Gastrocnemius medialis (tissue), 4 donors: ENCODE measurements around the gene SLC35C1. TPM values are rescaled to one million over a fixed set of nuclear protein-coding genes. Genes with fewer than 3 reads are reported as not detected.

Source experiments
- ATAC-seq, 2 donors: fragments of 150-250 bp; one replicate each; pipeline ENCODE4 v1.9.1; 2016
- DNase-seq, 2 donors: peaks; one replicate each; pipeline ENCODE4 v3.0.0-alpha.2; 2019
- H3K27ac ChIP-seq, 4 donors: fragments of 200-600 bp; sonication (generic); 1 replicate in 1 of 4; 2 replicates in 3 of 4; pipeline ENCODE4 v1.5.1; 2016 to 2018; ENCODE audit warnings: mild to moderate bottlenecking in 2 of 4, moderate library complexity in 1 of 4
- H3K27me3 ChIP-seq, 3 donors: fragments of 200-600 bp; sonication (generic) in 2 of 3; 1 replicate in 1 of 3; 2 replicates in 2 of 3; pipeline versions ENCODE4 v1.5.1 to v1.6.0; 2016 to 2019; ENCODE audit warnings: mild to moderate bottlenecking in 1 of 3, moderate library complexity in 1 of 3
- H3K36me3 ChIP-seq, 2 donors: fragments of 200-600 bp; sonication (generic) in 1 of 2; one replicate each; pipeline ENCODE4 v1.5.1; 2017 to 2018
- H3K4me1 ChIP-seq, 2 donors: fragments of 200-600 bp; sonication (generic) in 1 of 2; one replicate each; pipeline ENCODE4 v1.5.1; 2016 to 2017; ENCODE audit warnings: mild to moderate bottlenecking in 2 of 2
- H3K4me3 ChIP-seq, 4 donors: fragments of 200-600 bp; sonication (generic) in 3 of 4; 1 replicate in 1 of 4; 2 replicates in 3 of 4; pipeline ENCODE4 v1.5.1; 2016 to 2019; ENCODE audit warnings: mild to moderate bottlenecking in 2 of 4
- H3K9me3 ChIP-seq, 3 donors: fragments of 200-600 bp; sonication (generic) in 2 of 3; 1 replicate in 1 of 3; 2 replicates in 2 of 3; pipeline ENCODE4 v1.5.1; 2016 to 2019
- CTCF ChIP-seq, 5 experiments: fragments of 450-650 bp in 3 of 5; fragments of 200-600 bp in 2 of 5; sonication (generic) in 2 of 5; IDR thresholded peaks in 4 of 5; conservative IDR thresholded peaks in 1 of 5; 1 replicate in 4 of 5; 2 replicates in 1 of 5; pipeline ENCODE4 v1.5.1; 2016 to 2019; ENCODE audit warnings: antibody characterized with exemption in 5 of 5, mild to moderate bottlenecking in 3 of 5, moderate library complexity in 3 of 5
- POLR2A ChIP-seq, 2 donors: fragments of 450-650 bp; IDR thresholded peaks; one replicate each; pipeline ENCODE4 v1.6.1; 2017; ENCODE audit warnings: antibody characterized with exemption in 2 of 2, mild to moderate bottlenecking in 2 of 2, moderate library complexity in 2 of 2
- in situ Hi-C, 4 donors: fragments of 200-750 bp; cut with MboI; loops; one replicate each; pipeline versions ENCODE4 v1.15.0 to v1.8.0; 2017; ENCODE audit warnings: low sequenced_read_pairs in 4 of 4
- intact Hi-C: fragments of 100-400 bp; cut with DNase I; formaldehyde crosslinking; loops from one replicate; pipeline ENCODE4 v1.15.1; 2023; ENCODE audit warnings: low total_unique reads
- total RNA-seq, 4 donors: library from RNA; depleted of rRNA; stranded (reverse); fragments of >200 nt; gene quantifications; one replicate each; pipeline versions ENCODE4 v1.1.0 to v1.2.3, GENCODE V29; 2016

Gene SLC35C1
- total RNA-seq, 4 donors from 2014 or later: 4.8 to 11.7 (median 7.8) TPM

GRCh38 chr11:45843158-45843924 lies 38.4 kb downstream of the SLC35C1 start:
- H3K4me3 ChIP-seq: peak overlapping the region in 2 of 4 donors; percentile 3 to 19
- peak; percentile 74 to 86 for DNase-seq
- no peaks in the 10 kb centered on the region for H3K36me3 ChIP-seq
- peaks cover 15 to 16% of the 10 kb centered on the region in 2 donors for H3K4me1 ChIP-seq
- in situ Hi-C loops (loop anchor here in 1 of 4 donors (10.0 kb wide), 1 partner anchor 71 kb away; the partner anchor contains the start of gene PEX16), intact Hi-C loops (loop anchor here (1.0 to 10.0 kb wide), 4 partner anchors 38 to 1281 kb away; partner anchors contain the start of gene SLC35C1)
- ATAC-seq: peak; percentile 30 to 34
- H3K27me3 ChIP-seq: no peaks in the 10 kb centered on the region
- peak overlapping the region; percentile 4 to 58 (median 30) for H3K27ac ChIP-seq
- H3K9me3 ChIP-seq: no peaks in the 10 kb centered on the region
- TF ChIP-seq POLR2A (IDR thresholded peaks at IDR 0.05) (no peak), CTCF (IDR thresholded peaks at IDR 0.05 in 4 of 5, conservative IDR thresholded peaks at IDR 0.05 in 1 of 5) (peak; percentile 68 to 95 (median 92))

GRCh38 chr11:45844822-45845578 lies 40.1 kb downstream of the SLC35C1 start:
- Histone ChIP-seq H3K4me1 (peaks cover 32 to 33% of the 10 kb centered on the region in 2 donors), H3K9me3 (no peaks in the 10 kb centered on the region), H3K4me3 (no peak overlapping the region), H3K36me3 (no peaks in the 10 kb centered on the region), H3K27ac (peak overlapping the region in 1 of 4 donors; percentile 99), H3K27me3 (no peaks in the 10 kb centered on the region)
- intact Hi-C loops (loop anchor here (5.0 to 10.0 kb wide), 4 partner anchors 113 to 1283 kb away; partner anchors contain the start of gene CHST1), in situ Hi-C loops (loop anchor here in 2 of 4 donors (5.0 to 10.0 kb wide), 2 partner anchors 70 to 72 kb away; partner anchors contain the start of gene PEX16 (in 2 of the 2))
- no peak for DNase-seq
- TF ChIP-seq POLR2A (IDR thresholded peaks at IDR 0.05) (no peak), CTCF (IDR thresholded peaks at IDR 0.05 in 4 of 5, conservative IDR thresholded peaks at IDR 0.05 in 1 of 5) (no peak)
- no peak for ATAC-seq

GRCh38 chr11:45846174-45846675 lies 41.3 kb downstream of the SLC35C1 start:
- in situ Hi-C loops: loop anchor here in 2 of 4 donors (5.0 to 10.0 kb wide), 2 partner anchors 69 to 71 kb away; partner anchors contain the start of gene PEX16 (in 2 of the 2)
- intact Hi-C loops: loop anchor here (5.0 to 10.0 kb wide), 3 partner anchors 114 to 179 kb away; partner anchors contain the start of gene CHST1
- Histone ChIP-seq H3K4me1 (peaks cover 44 to 45% of the 10 kb centered on the region in 2 donors), H3K27me3 (no peaks in the 10 kb centered on the region), H3K4me3 (peak overlapping the region; percentile 26 to 95 (median 63)), H3K9me3 (no peaks in the 10 kb centered on the region), H3K36me3 (no peaks in the 10 kb centered on the region), H3K27ac (peak overlapping the region; percentile 98 to 99 (median 99))
- DNase-seq (no peak), ATAC-seq (no peak)
- TF ChIP-seq POLR2A (IDR thresholded peaks at IDR 0.05): no peak
- TF ChIP-seq CTCF (IDR thresholded peaks at IDR 0.05 in 4 of 5, conservative IDR thresholded peaks at IDR 0.05 in 1 of 5): no peak
